ENCODE measurements around the gene ZNF217. TPM values are rescaled to one million over a fixed set of nuclear protein-coding genes. Genes with fewer than 3 reads are reported as not detected.

The ZNF217 gene
- total and polyA plus RNA-seq, 9 of the 15 experiments (the other 6 are each of a cell fraction or from before 2014, with no cell fraction given): 3.0 to 41.8 (median 16.8) TPM

DNA sequence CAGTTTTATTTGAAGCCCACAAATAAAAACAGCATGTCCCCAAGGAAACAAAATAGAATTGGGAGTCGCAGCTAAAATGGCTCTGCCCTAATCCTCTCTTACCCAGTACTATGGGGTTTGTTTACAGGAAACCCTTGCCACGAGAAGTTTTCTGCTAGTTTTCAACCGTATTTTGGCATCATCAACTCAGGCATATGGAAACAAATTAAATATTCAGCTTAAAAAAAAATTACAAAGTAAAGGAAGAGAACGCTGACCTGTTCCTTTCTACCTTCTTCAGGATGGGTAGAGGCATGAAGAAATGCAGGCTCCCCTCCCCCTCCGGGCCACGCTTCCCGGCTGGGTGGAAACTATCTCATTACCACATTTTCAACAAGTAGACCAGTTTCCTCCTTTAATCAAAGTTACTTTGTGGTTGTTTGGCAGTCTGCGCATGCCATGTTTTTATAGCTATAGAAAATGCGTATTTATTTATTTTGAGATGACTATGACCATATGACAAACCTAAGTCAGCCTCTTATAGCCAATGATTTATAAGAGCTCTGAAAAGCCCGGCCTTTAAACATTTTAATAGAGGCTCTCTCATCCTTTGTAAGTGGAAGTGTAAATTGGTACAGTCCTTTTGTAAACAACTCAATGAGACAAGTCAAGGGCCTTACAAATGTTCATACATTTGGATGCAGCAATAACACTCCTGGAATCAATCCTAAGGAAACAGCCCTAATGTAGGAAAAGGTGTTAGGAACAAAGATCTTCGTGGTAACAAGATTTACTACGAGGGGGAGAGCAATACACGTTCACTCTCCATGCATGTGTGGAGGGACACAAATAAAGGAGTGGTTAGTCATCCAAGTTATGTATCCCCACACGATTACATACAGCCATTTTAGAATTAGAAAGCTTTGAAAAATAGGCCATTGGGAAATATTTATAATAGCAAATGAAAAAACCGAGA, 16.1 kb upstream of the ZNF217 start (continued):
- TF ChIP-seq, protein P1, sequence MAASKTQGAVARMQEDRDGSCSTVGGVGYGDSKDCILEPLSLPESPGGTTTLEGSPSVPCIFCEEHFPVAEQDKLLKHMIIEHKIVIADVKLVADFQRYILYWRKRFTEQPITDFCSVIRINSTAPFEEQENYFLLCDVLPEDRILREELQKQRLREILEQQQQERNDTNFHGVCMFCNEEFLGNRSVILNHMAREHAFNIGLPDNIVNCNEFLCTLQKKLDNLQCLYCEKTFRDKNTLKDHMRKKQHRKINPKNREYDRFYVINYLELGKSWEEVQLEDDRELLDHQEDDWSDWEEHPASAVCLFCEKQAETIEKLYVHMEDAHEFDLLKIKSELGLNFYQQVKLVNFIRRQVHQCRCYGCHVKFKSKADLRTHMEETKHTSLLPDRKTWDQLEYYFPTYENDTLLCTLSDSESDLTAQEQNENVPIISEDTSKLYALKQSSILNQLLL (CRISPR knock-in tag; IDR thresholded peaks at IDR 0.05; ENCODE audit: borderline replicate concordance): no peak
- TF ChIP-seq, protein P2, sequence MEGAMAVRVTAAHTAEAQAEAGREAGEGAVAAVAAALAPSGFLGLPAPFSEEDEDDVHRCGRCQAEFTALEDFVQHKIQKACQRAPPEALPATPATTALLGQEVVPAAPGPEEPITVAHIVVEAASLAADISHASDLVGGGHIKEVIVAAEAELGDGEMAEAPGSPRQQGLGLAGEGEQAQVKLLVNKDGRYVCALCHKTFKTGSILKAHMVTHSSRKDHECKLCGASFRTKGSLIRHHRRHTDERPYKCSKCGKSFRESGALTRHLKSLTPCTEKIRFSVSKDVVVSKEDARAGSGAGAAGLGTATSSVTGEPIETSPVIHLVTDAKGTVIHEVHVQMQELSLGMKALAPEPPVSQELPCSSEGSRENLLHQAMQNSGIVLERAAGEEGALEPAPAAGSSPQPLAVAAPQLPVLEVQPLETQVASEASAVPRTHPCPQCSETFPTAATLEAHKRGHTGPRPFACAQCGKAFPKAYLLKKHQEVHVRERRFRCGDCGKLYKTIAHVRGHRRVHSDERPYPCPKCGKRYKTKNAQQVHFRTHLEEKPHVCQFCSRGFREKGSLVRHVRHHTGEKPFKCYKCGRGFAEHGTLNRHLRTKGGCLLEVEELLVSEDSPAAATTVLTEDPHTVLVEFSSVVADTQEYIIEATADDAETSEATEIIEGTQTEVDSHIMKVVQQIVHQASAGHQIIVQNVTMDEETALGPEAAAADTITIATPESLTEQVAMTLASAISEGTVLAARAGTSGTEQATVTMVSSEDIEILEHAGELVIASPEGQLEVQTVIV (CRISPR knock-in tag; IDR thresholded peaks at IDR 0.05; ENCODE audit: borderline replicate concordance): no peak
- TF ChIP-seq, protein P3, sequence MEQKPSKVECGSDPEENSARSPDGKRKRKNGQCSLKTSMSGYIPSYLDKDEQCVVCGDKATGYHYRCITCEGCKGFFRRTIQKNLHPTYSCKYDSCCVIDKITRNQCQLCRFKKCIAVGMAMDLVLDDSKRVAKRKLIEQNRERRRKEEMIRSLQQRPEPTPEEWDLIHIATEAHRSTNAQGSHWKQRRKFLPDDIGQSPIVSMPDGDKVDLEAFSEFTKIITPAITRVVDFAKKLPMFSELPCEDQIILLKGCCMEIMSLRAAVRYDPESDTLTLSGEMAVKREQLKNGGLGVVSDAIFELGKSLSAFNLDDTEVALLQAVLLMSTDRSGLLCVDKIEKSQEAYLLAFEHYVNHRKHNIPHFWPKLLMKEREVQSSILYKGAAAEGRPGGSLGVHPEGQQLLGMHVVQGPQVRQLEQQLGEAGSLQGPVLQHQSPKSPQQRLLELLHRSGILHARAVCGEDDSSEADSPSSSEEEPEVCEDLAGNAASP (IDR thresholded peaks at IDR 0.05): no peak
- no peak for TF ChIP-seq WHSC1 (IDR thresholded peaks at IDR 0.05; ENCODE audit: low read length)
- no peak for TF ChIP-seq C11orf30 (IDR thresholded peaks at IDR 0.05; ENCODE audit: low read depth)
- TF ChIP-seq ESRRB (CRISPR knock-in tag; IDR thresholded peaks at IDR 0.05; ENCODE audit: borderline replicate concordance): no peak
- no peak for TF ChIP-seq TRIM28 (IDR thresholded peaks at IDR 0.05)
- TF ChIP-seq ZNF75A (CRISPR knock-in tag; IDR thresholded peaks at IDR 0.05): no peak
- TF ChIP-seq TAF1 (IDR thresholded peaks at IDR 0.05; ENCODE audit: control insufficient read depth, extremely low read depth, insufficient read depth, low read length, severe bottlenecking): no peak
- TF ChIP-seq FUS (optimal IDR thresholded peaks at IDR 0.05; ENCODE audit: low read depth, low read length): no peak
- TF ChIP-seq, protein P4, sequence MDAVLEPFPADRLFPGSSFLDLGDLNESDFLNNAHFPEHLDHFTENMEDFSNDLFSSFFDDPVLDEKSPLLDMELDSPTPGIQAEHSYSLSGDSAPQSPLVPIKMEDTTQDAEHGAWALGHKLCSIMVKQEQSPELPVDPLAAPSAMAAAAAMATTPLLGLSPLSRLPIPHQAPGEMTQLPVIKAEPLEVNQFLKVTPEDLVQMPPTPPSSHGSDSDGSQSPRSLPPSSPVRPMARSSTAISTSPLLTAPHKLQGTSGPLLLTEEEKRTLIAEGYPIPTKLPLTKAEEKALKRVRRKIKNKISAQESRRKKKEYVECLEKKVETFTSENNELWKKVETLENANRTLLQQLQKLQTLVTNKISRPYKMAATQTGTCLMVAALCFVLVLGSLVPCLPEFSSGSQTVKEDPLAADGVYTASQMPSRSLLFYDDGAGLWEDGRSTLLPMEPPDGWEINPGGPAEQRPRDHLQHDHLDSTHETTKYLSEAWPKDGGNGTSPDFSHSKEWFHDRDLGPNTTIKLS (IDR thresholded peaks at IDR 0.05; ENCODE audit: borderline replicate concordance, low read depth): 0 out of 2 replicates have a peak, but pooled peaks have one; percentile 19
- TF ChIP-seq RB1 (IDR thresholded peaks at IDR 0.05; ENCODE audit: low read depth): no peak
- TF ChIP-seq CEBPB (tag; IDR thresholded peaks at IDR 0.05): peak; percentile 63
- TF ChIP-seq NRF1 (conservative IDR thresholded peaks at IDR 0.05 in 1 of 2, IDR thresholded peaks at IDR 0.05 in 1 of 2): peak; percentile 12 to 44; a peak in 3 of 4 replicates
- no peak for TF ChIP-seq HDAC3 (IDR thresholded peaks at IDR 0.05; ENCODE audit: borderline replicate concordance, partially characterized antibody)
- TF ChIP-seq TRIM24 (IDR thresholded peaks at IDR 0.05): no peak
- TF ChIP-seq ATF1 (CRISPR knock-in tag; IDR thresholded peaks at IDR 0.05): no peak
- TF ChIP-seq ATF1 (tag; IDR thresholded peaks at IDR 0.05): peak; percentile 19; the same call in 1 of the 2 replicates
- no peak for TF ChIP-seq POU5F1 (IDR thresholded peaks at IDR 0.05; ENCODE audit: borderline replicate concordance, low read depth, low read length, partially characterized antibody)
- TF ChIP-seq, protein P5, sequence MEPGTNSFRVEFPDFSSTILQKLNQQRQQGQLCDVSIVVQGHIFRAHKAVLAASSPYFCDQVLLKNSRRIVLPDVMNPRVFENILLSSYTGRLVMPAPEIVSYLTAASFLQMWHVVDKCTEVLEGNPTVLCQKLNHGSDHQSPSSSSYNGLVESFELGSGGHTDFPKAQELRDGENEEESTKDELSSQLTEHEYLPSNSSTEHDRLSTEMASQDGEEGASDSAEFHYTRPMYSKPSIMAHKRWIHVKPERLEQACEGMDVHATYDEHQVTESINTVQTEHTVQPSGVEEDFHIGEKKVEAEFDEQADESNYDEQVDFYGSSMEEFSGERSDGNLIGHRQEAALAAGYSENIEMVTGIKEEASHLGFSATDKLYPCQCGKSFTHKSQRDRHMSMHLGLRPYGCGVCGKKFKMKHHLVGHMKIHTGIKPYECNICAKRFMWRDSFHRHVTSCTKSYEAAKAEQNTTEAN (CRISPR knock-in tag; IDR thresholded peaks at IDR 0.05): no peak
